Thyroid gland (tissue), 4 donors: ENCODE results near the gene XIAP.

Source experiments
- POLR2A ChIP-seq, 2 donors: fragments of 450-650 bp; IDR thresholded peaks; one replicate each; pipeline ENCODE4 v1.6.1; 2017; ENCODE audit warnings: antibody characterized with exemption in 2 of 2, mild to moderate bottlenecking in 2 of 2, moderate library complexity in 1 of 2
- TF ChIP-seq, protein P1 (sequence below), 6 experiments: fragments of 200-600 bp in 3 of 6; fragments of 450-650 bp in 3 of 6; sonication (generic) in 3 of 6; IDR thresholded peaks; one replicate each; pipeline ENCODE4 v1.5.1; 2016 to 2019; ENCODE audit warnings: antibody characterized with exemption in 6 of 6, mild to moderate bottlenecking in 2 of 6, inconsistent platforms in 1 of 6, moderate library complexity in 1 of 6

DNA sequence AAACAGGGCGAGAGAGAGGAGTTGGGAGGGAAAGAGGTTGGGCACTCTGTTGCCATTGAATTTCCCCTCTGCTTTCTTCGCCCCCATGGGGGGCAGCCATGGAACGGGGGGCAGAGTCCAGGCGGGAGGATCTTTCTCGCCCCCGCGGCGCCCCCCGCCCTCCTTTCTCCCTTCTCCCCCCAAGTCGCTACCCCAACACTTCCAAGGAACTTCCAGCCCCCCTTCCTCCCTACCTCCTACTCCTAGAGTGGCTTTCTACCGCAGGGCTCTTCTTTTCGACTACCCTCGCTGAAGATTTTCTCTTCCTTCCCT lies 101.1 kb downstream of the XIAP start:
- TF ChIP-seq, protein P1, sequence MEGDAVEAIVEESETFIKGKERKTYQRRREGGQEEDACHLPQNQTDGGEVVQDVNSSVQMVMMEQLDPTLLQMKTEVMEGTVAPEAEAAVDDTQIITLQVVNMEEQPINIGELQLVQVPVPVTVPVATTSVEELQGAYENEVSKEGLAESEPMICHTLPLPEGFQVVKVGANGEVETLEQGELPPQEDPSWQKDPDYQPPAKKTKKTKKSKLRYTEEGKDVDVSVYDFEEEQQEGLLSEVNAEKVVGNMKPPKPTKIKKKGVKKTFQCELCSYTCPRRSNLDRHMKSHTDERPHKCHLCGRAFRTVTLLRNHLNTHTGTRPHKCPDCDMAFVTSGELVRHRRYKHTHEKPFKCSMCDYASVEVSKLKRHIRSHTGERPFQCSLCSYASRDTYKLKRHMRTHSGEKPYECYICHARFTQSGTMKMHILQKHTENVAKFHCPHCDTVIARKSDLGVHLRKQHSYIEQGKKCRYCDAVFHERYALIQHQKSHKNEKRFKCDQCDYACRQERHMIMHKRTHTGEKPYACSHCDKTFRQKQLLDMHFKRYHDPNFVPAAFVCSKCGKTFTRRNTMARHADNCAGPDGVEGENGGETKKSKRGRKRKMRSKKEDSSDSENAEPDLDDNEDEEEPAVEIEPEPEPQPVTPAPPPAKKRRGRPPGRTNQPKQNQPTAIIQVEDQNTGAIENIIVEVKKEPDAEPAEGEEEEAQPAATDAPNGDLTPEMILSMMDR (IDR thresholded peaks at IDR 0.05), result no peak
- TF ChIP-seq POLR2A (IDR thresholded peaks at IDR 0.05), result no peak
